Liver (tissue), 9 donors: ENCODE data around the gene TMBIM1. TPM values are rescaled to one million over a fixed set of nuclear protein-coding genes. Genes with fewer than 3 reads are reported as not detected.
A peak's percentile ranks its signal among the peaks of the same experiment; 100 is the strongest.

Experiments used
- DNase-seq: peaks from one replicate; pipeline ENCODE4 v3.0.0-alpha.2; 2017; ENCODE audit warnings: low spot score
- H3K27ac ChIP-seq, 2 donors: one replicate each; pipeline ENCODE4 v1.7.0; 2013; ENCODE audit warnings: inconsistent platforms in 2 of 2, low read length in 2 of 2, control low read depth in 1 of 2, low read depth in 1 of 2, mild to moderate bottlenecking in 1 of 2
- H3K27me3 ChIP-seq, 4 donors: one replicate each; pipeline versions ENCODE4 v1.6.1 to v1.7.0; 2013; ENCODE audit warnings: low read length in 3 of 4, inconsistent platforms in 1 of 4, mild to moderate bottlenecking in 1 of 4, moderate library complexity in 1 of 4; ENCODE audit not compliant: control insufficient read depth in 4 of 4, insufficient read depth in 4 of 4
- H3K36me3 ChIP-seq, 4 donors: one replicate each; pipeline versions ENCODE4 v1.6.1 to v1.7.0; 2013; ENCODE audit warnings: low read length in 3 of 4, mild to moderate bottlenecking in 3 of 4, low read depth in 1 of 4, moderate library complexity in 1 of 4; ENCODE audit not compliant: control insufficient read depth in 4 of 4, insufficient read depth in 3 of 4
- H3K4me1 ChIP-seq, 4 donors: one replicate each; pipeline versions ENCODE4 v1.6.1 to v1.7.0; 2013; ENCODE audit warnings: low read length in 3 of 4, mild to moderate bottlenecking in 3 of 4, moderate library complexity in 1 of 4; ENCODE audit not compliant: control insufficient read depth in 4 of 4, insufficient read depth in 4 of 4
- H3K4me3 ChIP-seq, 3 donors: one replicate each; pipeline versions ENCODE4 v1.6.1 to v1.7.0; 2013; ENCODE audit warnings: low read length in 3 of 3, control low read depth in 1 of 3, low read depth in 1 of 3, mild to moderate bottlenecking in 1 of 3
- H3K9ac ChIP-seq, 2 donors: one replicate each; pipeline ENCODE4 v1.7.0; 2013; ENCODE audit warnings: low read length in 2 of 2, mild to moderate bottlenecking in 2 of 2, moderate library complexity in 2 of 2, control low read depth in 1 of 2, low read depth in 1 of 2
- H3K9me3 ChIP-seq, 4 donors: one replicate each; pipeline versions ENCODE4 v1.6.1 to v1.7.0; 2013; ENCODE audit warnings: low read length in 3 of 4; ENCODE audit not compliant: control insufficient read depth in 4 of 4
- CTCF ChIP-seq: fragments of 150-350 bp; IDR thresholded peaks from 2 replicates; pipeline ENCODE4 v1.5.1; 2017; ENCODE audit warnings: improper control_type of control experiment, low read depth, low read length; ENCODE audit not compliant: missing input control
- EGR1 ChIP-seq, 2 donors: IDR thresholded peaks; 2 replicates each; pipeline ENCODE4 v1.6.1; 2016 to 2018; ENCODE audit warnings: antibody characterized with exemption in 2 of 2, low read depth in 2 of 2
- FOXA1 ChIP-seq: IDR thresholded peaks from 2 replicates; pipeline ENCODE4 v1.6.1; 2016; ENCODE audit warnings: antibody characterized with exemption
- FOXA2 ChIP-seq: IDR thresholded peaks from 2 replicates; pipeline ENCODE4 v1.6.1; 2016; ENCODE audit warnings: antibody characterized with exemption
- GABPA ChIP-seq, 2 donors: IDR thresholded peaks in 1 of 2; conservative IDR thresholded peaks in 1 of 2; 2 replicates each; pipeline ENCODE4 v1.6.1; 2016; ENCODE audit warnings: antibody characterized with exemption in 2 of 2, mild to moderate bottlenecking in 1 of 2, moderate library complexity in 1 of 2
- HNF4A ChIP-seq, 2 donors: conservative IDR thresholded peaks; 2 replicates each; pipeline ENCODE4 v1.6.1; 2016; ENCODE audit warnings: antibody characterized with exemption in 2 of 2, mild to moderate bottlenecking in 2 of 2
- HNF4G ChIP-seq: IDR thresholded peaks from 2 replicates; pipeline ENCODE4 v1.6.1; 2016; ENCODE audit warnings: antibody characterized with exemption
- JUND ChIP-seq, 2 donors: IDR thresholded peaks; 2 replicates each; pipeline ENCODE4 v1.6.1; 2016; ENCODE audit warnings: antibody characterized with exemption in 2 of 2
- MAX ChIP-seq: IDR thresholded peaks from 2 replicates; pipeline ENCODE4 v1.6.1; 2016; ENCODE audit warnings: antibody characterized with exemption
- RAD21 ChIP-seq, 2 donors: IDR thresholded peaks; 2 replicates each; pipeline ENCODE4 v1.6.1; 2016; ENCODE audit warnings: antibody characterized with exemption in 2 of 2, mild to moderate bottlenecking in 2 of 2
- REST ChIP-seq: IDR thresholded peaks from 2 replicates; pipeline ENCODE4 v1.6.1; 2016; ENCODE audit warnings: antibody characterized with exemption, mild to moderate bottlenecking
- RXRA ChIP-seq, 2 donors: IDR thresholded peaks; 2 replicates each; pipeline ENCODE4 v1.6.1; 2017 to 2018; ENCODE audit warnings: antibody characterized with exemption in 2 of 2, mild to moderate bottlenecking in 1 of 2
- SP1 ChIP-seq: IDR thresholded peaks from 2 replicates; pipeline ENCODE4 v1.6.1; 2018; ENCODE audit warnings: antibody characterized with exemption, mild to moderate bottlenecking
- TAF1 ChIP-seq: conservative IDR thresholded peaks from 2 replicates; pipeline ENCODE4 v1.6.1; 2016; ENCODE audit warnings: antibody characterized with exemption, mild to moderate bottlenecking
- YY1 ChIP-seq: IDR thresholded peaks from 2 replicates; pipeline ENCODE4 v1.6.1; 2016; ENCODE audit warnings: antibody characterized with exemption, mild to moderate bottlenecking
- ZBTB33 ChIP-seq: IDR thresholded peaks from 2 replicates; pipeline ENCODE4 v1.6.1; 2016; ENCODE audit warnings: antibody characterized with exemption
- WGBS: extraction: QIAGEN DNeasy Blood & Tissue Kit; methylation state at CpG from one replicate; pipeline ENCODE4 v1.1.7; 2013; 5-methylcytosine and 5-hydroxymethylcytosine counted together
- polyA plus RNA-seq, 2 donors: library from polyadenylated mRNA; stranded (reverse) in 1 of 2; unstranded in 1 of 2; fragments of 200-250 nt in 1 of 2; fragments of >200 nt in 1 of 2; fragmentation: Nextera tagmentation in 1 of 2; extraction: Ambion mirVana in 1 of 2; gene quantifications; one replicate each; pipeline versions ENCODE4 v1.2.1 to v1.2.3, GENCODE V29; 2013 to 2015
- total RNA-seq, 2 donors: library from RNA; depleted of rRNA; stranded (reverse); fragments of >200 nt; gene quantifications; one replicate each; pipeline ENCODE4 v1.2.3, GENCODE V29; 2014
- donor health status: healthy.
- donor health status: healthy.
- donor health status: healthy.
- donor health status: healthy.
- donor health status: healthy.

TMBIM1 gene
- total and polyA plus RNA-seq, 4 donors = 61.8 to 133 (median 114) TPM

- Histone ChIP-seq H3K36me3 (no peaks in the 10 kb centered on the region), H3K9me3 (no peaks in the 10 kb centered on the region), H3K4me1 (peaks cover 17 to 47% (median 32%) of the 10 kb centered on the region in 4 donors), H3K4me3 (no peak overlapping the region), H3K9ac (no peak overlapping the region), H3K27ac (peak overlapping the region; percentile 98 to 99), H3K27me3 (no peaks in the 10 kb centered on the region)
- TF ChIP-seq EGR1 (IDR thresholded peaks at IDR 0.05; ENCODE audit: low read depth in 2 of 2) (no peak), ZBTB33 (peak; percentile 5), RXRA (IDR thresholded peaks at IDR 0.05) (no peak), MAX (no peak), CTCF (no peak), HNF4A (conservative IDR thresholded peaks at IDR 0.05) (no peak), GABPA (IDR thresholded peaks at IDR 0.05 in 1 of 2, conservative IDR thresholded peaks at IDR 0.05 in 1 of 2) (no peak), SP1 (no peak), FOXA2 (no peak), REST (no peak), RAD21 (IDR thresholded peaks at IDR 0.05) (no peak), TAF1 (peak; percentile 4)
- no peak for DNase-seq
- WGBS = 55% methylated on average over 5 of the region's 5 CpGs
Observed at GRCh38 chr2:218293715-218294429, 1.6 kb upstream of the TMBIM1 start.

GRCh38 chr2:218291318-218292047, 820 bp downstream of the TMBIM1 start:
- peak overlapping the region; percentile 98 to 99 for H3K27ac ChIP-seq
- no peaks in the 10 kb centered on the region for H3K27me3 ChIP-seq
- peak overlapping the region; percentile 51 to 86 for H3K9ac ChIP-seq
- H3K4me3 ChIP-seq = peak overlapping the region; percentile 64 to 89 (median 69)
- no peaks in the 10 kb centered on the region for H3K36me3 ChIP-seq
- peaks cover 27 to 61% (median 46%) of the 10 kb centered on the region in 4 donors for H3K4me1 ChIP-seq
- DNase-seq = peak; percentile 59
- H3K9me3 ChIP-seq = no peaks in the 10 kb centered on the region
- WGBS = 27% methylated on average over 12 of the region's 12 CpGs
- TF ChIP-seq MAX = peak; percentile 10
- TF ChIP-seq YY1 = peak; percentile 2
- TF ChIP-seq REST = peak; percentile 32
- TF ChIP-seq FOXA1 = no peak
- TF ChIP-seq SP1 = peak; percentile 25
- peak; percentile 43 to 62 for TF ChIP-seq RXRA (IDR thresholded peaks at IDR 0.05)
- no peak for TF ChIP-seq FOXA2
- TF ChIP-seq RAD21 (IDR thresholded peaks at IDR 0.05) = no peak
- no peak for TF ChIP-seq EGR1 (IDR thresholded peaks at IDR 0.05; ENCODE audit: low read depth in 2 of 2)
- TF ChIP-seq HNF4G = no peak
- no peak for TF ChIP-seq GABPA (IDR thresholded peaks at IDR 0.05 in 1 of 2, conservative IDR thresholded peaks at IDR 0.05 in 1 of 2)
- TF ChIP-seq JUND (IDR thresholded peaks at IDR 0.05) = no peak
- peak in 1 of 2 donors; percentile 33 for TF ChIP-seq HNF4A (conservative IDR thresholded peaks at IDR 0.05)
